Stomach smooth muscle (tissue), 2 donors: Measurements from ENCODE around the gene BEST3.

ENCODE experiments used
- H3K27ac ChIP-seq: one replicate; pipeline ENCODE4 v1.7.0; 2013; ENCODE audit warnings: mild to moderate bottlenecking, low read length, inconsistent platforms
- H3K27me3 ChIP-seq, 2 donors: one replicate each; pipeline ENCODE4 v1.7.0; 2013; ENCODE audit warnings: low read length in 2 of 2; ENCODE audit not compliant: insufficient read depth in 2 of 2, control insufficient read depth in 1 of 2
- H3K36me3 ChIP-seq, 2 donors: one replicate each; pipeline ENCODE4 v1.7.0; 2013; ENCODE audit warnings: low read length in 2 of 2; ENCODE audit not compliant: control insufficient read depth in 2 of 2, insufficient read depth in 2 of 2
- H3K4me1 ChIP-seq: one replicate; pipeline ENCODE4 v1.7.0; 2013; ENCODE audit warnings: low read length; ENCODE audit not compliant: control insufficient read depth, insufficient read depth
- H3K4me3 ChIP-seq, 2 donors: one replicate each; pipeline ENCODE4 v1.7.0; 2013; ENCODE audit warnings: low read length in 2 of 2
- H3K9ac ChIP-seq, 2 donors: one replicate each; pipeline ENCODE4 v1.7.0; 2013; ENCODE audit warnings: low read length in 2 of 2, mild to moderate bottlenecking in 1 of 2
- H3K9me3 ChIP-seq, 2 donors: one replicate each; pipeline ENCODE4 v1.7.0; 2013; ENCODE audit warnings: low read length in 2 of 2; ENCODE audit not compliant: control insufficient read depth in 2 of 2
- donor health status: healthy.
- donor health status: Pancreatic carcinoma.

Gene BEST3

DNA sequence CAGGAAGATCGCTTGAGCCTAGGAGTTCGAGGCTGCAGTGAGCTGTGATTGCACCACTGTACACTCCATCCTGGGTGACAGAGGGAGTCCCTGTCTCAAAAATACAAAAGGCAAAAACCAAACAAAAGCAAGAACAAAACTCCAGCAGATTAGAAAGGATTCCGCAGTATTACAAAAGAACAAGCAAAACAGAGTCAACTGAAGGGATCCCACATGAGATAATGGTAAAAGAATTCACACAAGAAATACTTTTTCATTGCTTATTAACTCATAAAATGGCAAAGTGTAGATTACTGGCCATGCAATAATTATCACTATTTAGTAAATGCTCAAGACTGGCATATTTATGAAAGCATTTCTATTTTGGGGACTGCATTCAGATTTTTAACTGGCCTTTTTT, 35.4 kb downstream of the BEST3 start:
- no peaks in the 10 kb centered on the region for H3K9me3 ChIP-seq
- H3K27ac ChIP-seq = no peak overlapping the region

DNA sequence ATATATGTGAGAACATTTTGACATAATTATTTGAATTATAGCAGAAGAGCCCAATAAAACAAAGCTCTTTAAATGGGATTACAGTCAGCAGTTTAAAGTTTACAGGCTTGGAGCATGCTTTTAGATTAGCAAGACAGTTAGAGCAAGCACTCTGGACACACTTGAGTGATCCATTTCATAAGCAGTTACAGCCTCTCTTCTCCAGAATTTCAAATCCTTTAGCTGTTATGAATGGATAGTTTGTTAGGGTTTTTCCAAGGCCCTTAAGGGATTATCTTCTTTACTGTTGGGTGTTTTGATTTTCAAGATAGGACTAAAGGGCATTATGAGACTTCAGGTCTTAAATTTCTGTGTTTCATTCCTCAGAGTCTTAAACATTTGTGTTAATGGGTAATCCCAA, 36.3 kb downstream of the BEST3 start:
- H3K9ac ChIP-seq = no peak overlapping the region
- no peaks in the 10 kb centered on the region for H3K27me3 ChIP-seq
- no peak overlapping the region for H3K27ac ChIP-seq
- no peaks in the 10 kb centered on the region for H3K36me3 ChIP-seq
- H3K9me3 ChIP-seq = no peaks in the 10 kb centered on the region
- no peak overlapping the region for H3K4me3 ChIP-seq
- no peaks in the 10 kb centered on the region for H3K4me1 ChIP-seq

More for the DNA sequence above, 35.4 kb downstream of the BEST3 start:
- no peaks in the 10 kb centered on the region for H3K27me3 ChIP-seq
- no peak overlapping the region for H3K4me3 ChIP-seq
- H3K4me1 ChIP-seq = no peaks in the 10 kb centered on the region
- H3K9ac ChIP-seq = no peak overlapping the region
- no peaks in the 10 kb centered on the region for H3K36me3 ChIP-seq

DNA sequence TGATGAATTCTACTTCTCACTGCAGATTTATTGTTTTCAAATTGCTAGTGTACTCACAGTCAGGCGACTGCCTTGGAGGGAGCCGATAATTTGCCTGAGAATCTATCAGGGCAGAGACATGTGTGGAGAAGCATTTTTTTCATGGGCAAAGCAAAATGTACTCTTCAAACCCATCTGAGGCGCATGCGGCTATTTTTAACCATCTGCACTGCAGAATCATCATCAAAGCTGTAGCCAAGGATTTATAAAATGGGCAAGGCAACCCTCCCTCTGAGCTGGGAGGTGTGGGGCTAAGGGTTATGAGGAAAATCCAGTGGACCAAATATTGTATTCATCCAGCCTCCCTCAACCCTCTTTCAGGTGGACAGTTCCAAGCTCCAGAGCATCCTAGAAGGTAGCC, 37.7 kb downstream of the BEST3 start:
- Histone ChIP-seq H3K27me3 (no peaks in the 10 kb centered on the region), H3K9me3 (no peaks in the 10 kb centered on the region), H3K9ac (no peak overlapping the region), H3K4me3 (no peak overlapping the region), H3K27ac (no peak overlapping the region), H3K4me1 (no peaks in the 10 kb centered on the region), H3K36me3 (no peaks in the 10 kb centered on the region)

DNA sequence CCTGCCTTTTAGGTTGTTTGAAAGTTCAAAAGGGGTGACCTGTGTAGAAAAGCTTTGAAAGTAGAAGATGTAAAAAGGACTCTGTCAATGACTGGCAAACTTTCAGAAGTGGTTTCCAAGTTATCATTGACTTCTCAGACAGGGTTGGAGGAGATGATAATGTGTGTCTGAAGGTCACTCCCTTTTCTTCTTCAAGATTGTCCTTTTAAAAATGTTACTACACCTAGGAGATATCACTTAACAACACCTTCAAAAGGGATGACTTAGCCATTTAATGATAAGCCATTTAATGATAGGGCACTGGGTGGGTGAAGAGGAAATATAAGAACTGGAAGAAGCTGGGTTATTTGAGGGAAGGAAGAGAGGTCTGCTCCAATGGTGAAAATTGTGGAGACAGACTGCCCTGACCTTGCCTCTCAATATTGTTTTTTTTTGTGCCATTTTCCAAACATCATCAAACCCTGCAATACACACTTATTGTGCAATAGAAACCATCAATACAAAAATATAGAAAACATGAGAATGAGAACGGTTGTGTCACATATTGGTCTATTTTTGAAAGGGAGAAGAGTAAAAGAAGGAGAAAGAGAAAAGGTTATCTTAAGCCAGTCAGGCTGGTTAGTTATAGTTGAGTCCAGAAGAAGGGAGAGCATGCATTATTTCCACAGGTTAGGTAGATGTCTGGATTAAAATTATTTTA, 38.8 kb downstream of the BEST3 start:
- no peaks in the 10 kb centered on the region for H3K36me3 ChIP-seq
- no peaks in the 10 kb centered on the region for H3K9me3 ChIP-seq
- H3K9ac ChIP-seq = no peak overlapping the region
- H3K4me3 ChIP-seq = no peak overlapping the region
- no peak overlapping the region for H3K27ac ChIP-seq
- no peaks in the 10 kb centered on the region for H3K27me3 ChIP-seq
- H3K4me1 ChIP-seq = peaks cover 7% of the 10 kb centered on the region

DNA sequence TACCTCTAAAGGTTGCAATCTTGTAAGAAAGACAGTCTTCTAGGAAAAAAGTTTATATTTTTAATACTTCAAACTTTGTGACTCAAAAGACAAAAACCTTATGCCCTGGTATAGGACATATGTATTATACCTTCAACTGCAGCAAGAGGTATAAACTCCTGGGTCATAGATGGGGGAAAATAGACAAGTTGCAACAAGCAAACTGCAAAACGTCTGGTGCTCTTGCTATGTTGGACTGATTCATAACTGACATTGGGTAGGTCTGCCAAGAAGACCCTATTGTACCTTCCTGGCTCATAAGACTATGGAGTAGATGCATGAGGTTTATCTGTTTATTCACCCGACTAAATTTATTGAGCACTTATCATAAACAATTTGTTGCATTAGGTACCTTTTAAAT, 40.9 kb downstream of the BEST3 start:
- Histone ChIP-seq H3K27me3 (no peaks in the 10 kb centered on the region), H3K9ac (no peak overlapping the region)

DNA sequence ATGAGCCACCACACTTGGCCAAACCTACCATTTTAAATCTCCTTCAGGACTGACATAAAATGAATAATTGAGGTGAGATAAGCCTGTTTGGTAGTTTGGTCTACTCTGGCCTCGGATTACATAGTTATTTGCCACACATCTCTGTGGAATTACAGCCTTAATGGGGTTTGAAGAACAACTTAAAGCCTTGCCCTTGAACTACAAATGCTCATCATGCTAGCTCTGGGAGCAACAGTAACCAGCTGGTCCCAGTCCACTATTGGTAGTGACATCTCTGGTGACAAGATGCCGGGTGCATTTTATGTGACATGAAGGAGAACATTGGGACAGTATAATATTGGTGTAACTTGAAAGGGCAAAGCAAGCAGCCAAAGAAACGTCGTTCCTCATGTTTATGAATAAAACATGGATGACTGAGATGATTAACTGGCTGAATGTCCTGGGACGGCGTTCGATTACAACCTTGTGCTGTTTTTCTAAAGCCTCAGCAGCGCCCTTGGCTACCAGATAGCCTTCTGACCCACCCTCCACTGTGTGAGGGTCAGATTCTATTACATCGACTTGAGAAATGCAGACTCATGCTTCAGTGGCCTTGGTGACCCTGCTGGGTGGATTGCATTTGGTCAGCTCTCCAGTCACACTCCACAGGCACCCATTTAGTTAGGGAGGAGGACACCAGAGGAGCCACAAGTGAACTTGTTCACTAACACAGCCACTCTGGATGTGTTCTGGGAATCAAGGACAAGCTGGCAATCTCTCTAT, 41.5 kb downstream of the BEST3 start:
- H3K9ac ChIP-seq = no peak overlapping the region
- no peaks in the 10 kb centered on the region for H3K27me3 ChIP-seq
- H3K27ac ChIP-seq = no peak overlapping the region
- H3K36me3 ChIP-seq = no peaks in the 10 kb centered on the region
- H3K4me3 ChIP-seq = no peak overlapping the region
- H3K4me1 ChIP-seq = peaks cover 7% of the 10 kb centered on the region
- no peaks in the 10 kb centered on the region for H3K9me3 ChIP-seq

More for the DNA sequence above, 40.9 kb downstream of the BEST3 start:
- H3K4me1 ChIP-seq = peaks cover 7% of the 10 kb centered on the region
- no peak overlapping the region for H3K27ac ChIP-seq
- no peak overlapping the region for H3K4me3 ChIP-seq
- H3K36me3 ChIP-seq = no peaks in the 10 kb centered on the region
- no peaks in the 10 kb centered on the region for H3K9me3 ChIP-seq

DNA sequence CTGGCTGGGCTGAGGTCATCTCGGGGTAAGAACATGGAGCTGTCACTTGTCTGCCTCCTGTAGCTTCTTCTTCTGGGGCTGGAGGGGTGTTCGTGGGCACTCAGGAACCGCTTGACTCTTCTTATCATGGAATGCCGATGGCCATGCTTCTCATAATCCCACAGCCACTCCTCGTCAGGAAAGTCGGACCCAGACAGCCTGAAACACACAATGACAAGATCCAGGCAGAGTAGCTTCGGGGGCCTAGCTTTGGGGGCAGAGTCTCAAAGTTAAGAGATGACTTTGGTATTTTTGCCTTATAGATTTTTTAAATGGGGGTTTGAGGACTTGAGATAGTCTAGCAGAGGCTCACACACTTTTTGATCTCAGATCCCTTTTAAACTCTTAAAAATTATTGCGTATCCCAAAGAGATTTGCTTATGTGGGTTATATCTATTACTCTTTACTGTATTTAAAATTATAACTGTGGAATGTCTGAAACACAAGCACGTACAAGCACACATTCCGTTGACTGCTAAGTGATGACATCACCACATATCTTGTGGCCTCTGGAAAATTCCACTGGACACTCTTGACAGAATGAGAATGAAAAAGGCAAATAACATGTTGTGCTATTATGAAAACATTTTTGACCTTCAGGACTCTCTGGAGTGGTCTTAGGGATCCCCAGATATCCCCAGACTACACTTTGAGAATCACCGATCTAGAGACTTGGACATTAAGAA, 43.3 kb downstream of the BEST3 start:
- Histone ChIP-seq H3K9ac (no peak overlapping the region), H3K27me3 (no peaks in the 10 kb centered on the region), H3K36me3 (no peaks in the 10 kb centered on the region), H3K4me3 (no peak overlapping the region), H3K4me1 (peaks cover 7% of the 10 kb centered on the region), H3K27ac (no peak overlapping the region), H3K9me3 (no peaks in the 10 kb centered on the region)

DNA sequence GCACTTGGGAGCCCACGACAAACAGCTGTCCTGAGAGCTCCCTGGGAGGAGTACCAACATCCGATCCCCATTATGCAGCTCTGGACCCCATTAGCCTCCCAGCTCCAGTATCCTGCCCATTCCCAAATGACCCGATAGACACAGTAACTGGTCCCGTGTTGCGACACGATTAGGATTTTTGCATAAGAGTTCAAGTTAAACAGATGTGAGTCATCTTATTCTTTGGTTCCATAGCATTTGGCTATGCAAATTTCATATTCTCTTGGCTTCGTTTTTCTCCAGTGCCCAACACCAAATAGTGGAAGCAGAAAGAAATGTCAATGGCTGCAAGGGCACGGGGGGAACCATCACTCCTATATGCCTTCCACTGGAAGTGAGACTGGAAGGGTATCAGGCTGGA, 45.4 kb downstream of the BEST3 start:
- H3K9me3 ChIP-seq = no peaks in the 10 kb centered on the region
- no peaks in the 10 kb centered on the region for H3K36me3 ChIP-seq
- peaks cover 7% of the 10 kb centered on the region for H3K4me1 ChIP-seq
- no peak overlapping the region for H3K27ac ChIP-seq
- H3K4me3 ChIP-seq = no peak overlapping the region
- no peak overlapping the region for H3K9ac ChIP-seq
- H3K27me3 ChIP-seq = no peaks in the 10 kb centered on the region

DNA sequence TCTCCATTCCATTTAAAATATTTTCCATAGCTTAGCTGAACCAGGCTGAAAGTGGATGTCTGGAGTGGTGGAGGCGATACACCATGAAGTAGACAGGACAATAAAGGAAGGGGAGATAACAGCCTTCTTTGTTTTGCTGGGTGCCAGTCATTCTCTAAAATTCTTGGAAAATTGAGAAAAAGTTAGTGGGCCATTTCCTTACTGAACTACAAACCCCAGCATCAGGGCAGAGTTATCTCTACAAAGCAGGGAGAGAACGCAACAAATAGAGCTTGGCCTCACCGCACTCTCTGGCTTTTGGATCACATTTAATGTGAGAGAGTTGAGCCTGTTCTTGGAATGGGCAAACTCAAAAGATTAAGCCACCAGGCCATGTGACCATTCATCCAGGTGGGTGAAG, 47.2 kb downstream of the BEST3 start:
- H3K4me3 ChIP-seq = no peak overlapping the region
- no peak overlapping the region for H3K27ac ChIP-seq
- H3K9me3 ChIP-seq = no peaks in the 10 kb centered on the region
- H3K27me3 ChIP-seq = no peaks in the 10 kb centered on the region
- H3K9ac ChIP-seq = no peak overlapping the region
- H3K4me1 ChIP-seq = peaks cover 7% of the 10 kb centered on the region
- no peaks in the 10 kb centered on the region for H3K36me3 ChIP-seq

DNA sequence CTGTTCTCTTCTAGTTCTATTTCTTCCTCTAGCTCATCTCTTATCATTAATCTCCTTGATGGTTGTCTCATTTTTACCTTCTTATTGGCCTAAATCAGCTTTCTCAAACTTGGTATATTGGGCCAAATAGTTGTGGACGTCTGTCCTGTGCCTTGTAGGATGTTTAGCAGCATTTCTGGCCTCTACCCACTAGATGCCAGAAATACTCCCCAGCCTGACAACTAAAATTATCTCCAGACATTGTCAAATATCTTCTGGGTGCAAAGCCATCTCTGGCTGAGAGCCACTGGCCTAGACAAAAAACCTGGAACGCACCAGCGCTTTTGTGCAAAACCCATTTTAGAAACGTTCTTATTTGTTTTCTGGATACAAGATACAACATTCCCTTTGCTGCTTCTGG, 49.6 kb downstream of the BEST3 start:
- no peaks in the 10 kb centered on the region for H3K36me3 ChIP-seq
- no peaks in the 10 kb centered on the region for H3K4me1 ChIP-seq
- no peak overlapping the region for H3K4me3 ChIP-seq
- H3K9me3 ChIP-seq = no peaks in the 10 kb centered on the region
- no peak overlapping the region for H3K27ac ChIP-seq
- no peaks in the 10 kb centered on the region for H3K27me3 ChIP-seq
- H3K9ac ChIP-seq = no peak overlapping the region
